Non-pigmented ciliary epithelial cell (primary cell): ENCODE results near the gene NHSL2.
"Not testable (repeated sequence)": the region's sequence is repeated elsewhere in the genome, so short reads cannot be mapped to it uniquely, and the experiment has no call there.

Experiments
- DNase-seq: peaks from one replicate; pipeline ENCODE4 v3.0.0-alpha.2; 2010; ENCODE audit warnings: low read depth

The NHSL2 gene

DNA sequence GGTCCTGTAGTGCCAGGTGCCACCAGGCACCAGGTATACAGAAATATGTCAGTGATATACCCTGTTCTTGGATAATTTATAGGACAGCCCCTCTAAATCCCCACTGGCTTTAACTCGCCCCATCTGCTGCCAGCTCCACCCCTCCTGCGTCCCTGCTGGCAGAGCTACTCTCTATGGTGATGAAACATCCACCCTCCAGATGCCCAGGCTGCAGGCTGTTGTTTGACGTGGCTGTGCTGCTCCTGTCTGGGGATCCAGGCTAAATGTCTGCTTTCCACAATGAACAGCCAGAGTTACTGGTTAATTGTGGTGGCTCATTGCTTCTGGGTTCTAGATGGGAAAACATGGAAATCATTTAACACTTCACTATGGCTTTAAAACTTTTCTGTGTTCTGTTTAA lies 12.9 kb downstream of the NHSL2 start:
- DNase-seq = no peak

- no peak for DNase-seq
These were observed 16.4 kb downstream of the NHSL2 start for GRCh38 chrX:71927040-71927439.

DNA sequence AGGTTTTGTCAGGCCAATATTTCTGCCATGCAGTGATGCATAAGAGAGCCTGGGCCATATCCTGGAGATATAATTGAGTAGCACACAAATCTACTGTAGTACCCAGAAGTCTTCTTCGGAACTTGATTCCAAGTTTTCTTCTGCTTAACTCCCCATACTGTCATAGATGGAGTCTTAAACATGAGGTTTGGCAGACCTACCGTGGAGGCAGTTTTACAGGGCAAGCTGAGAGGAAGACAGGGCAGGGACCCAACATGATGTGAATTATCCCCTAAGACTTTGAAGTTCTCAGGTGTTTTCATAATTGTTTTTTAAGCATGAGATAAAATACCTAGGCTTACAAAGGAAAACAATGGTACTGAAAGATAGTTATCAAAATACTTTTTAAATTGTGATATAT lies 18.2 kb downstream of the NHSL2 start:
- no peak for DNase-seq

GRCh38 chrX:71930298-71930697 lies 19.7 kb downstream of the NHSL2 start:
- DNase-seq = no peak

GRCh38 chrX:71935476-71935875 lies 24.8 kb downstream of the NHSL2 start:
- no peak for DNase-seq

DNA sequence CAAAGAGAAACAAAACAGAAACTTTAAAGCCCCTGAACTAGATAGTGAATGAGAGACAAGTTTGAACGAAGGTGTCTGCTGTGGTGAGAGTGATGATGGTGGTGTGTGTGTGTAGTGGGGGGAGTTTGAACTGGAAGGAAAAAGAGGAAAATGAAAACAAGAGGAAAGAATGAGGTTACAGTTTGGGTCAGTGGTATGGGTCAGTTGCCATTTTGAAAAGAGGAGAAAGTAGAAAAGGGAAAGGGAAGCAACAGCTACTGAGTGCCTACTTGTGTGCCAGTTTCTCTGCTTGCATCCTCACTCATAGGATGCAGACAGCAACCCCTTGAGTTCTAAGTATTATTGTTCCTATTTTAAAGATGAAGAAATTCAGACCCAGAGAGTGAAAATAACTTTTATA lies 26.0 kb downstream of the NHSL2 start:
- DNase-seq = no peak

DNA sequence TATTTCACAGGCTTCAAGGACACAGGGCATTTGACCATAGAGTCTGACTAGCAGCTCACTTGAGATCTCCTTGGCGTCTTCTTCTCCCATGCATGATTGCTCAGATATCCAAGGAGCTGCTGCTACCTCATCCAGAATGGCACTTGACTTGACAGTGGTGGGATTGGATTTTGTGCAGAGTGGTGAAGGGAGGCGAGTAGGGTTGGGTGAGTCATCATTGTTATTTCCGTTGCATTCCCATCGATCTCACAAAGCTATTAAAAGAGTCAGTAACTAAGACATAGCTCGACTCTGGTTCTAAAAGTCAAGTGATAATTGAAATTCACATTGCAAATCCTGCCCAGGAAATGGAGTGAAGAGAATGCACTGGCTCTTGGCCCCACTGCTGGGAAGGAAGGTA lies 27.7 kb downstream of the NHSL2 start:
- DNase-seq = no peak

GRCh38 chrX:71941145-71941544 lies 30.5 kb downstream of the NHSL2 start:
- no peak for DNase-seq

DNA sequence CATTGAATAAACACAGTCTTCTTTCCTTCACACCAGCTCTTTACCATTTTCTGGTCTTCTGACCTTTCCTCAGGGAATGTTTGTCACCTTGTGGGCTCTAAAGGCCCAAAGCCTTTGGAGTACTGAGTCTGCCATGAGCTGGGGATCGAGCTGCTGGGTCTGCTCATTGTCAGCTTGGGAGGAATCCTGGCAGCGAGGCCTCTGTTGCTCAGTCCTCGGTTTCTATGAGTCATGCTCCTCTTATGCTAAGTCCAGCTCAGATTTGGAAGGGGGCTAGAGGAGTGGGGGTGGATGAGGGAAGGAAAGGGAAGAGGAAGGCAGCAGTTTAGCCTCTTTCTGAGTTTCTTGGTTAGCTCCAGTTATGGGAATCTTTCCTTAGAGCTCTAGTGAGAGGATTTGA lies 31.1 kb downstream of the NHSL2 start:
- no peak for DNase-seq

- DNase-seq = no peak
These were observed 33.7 kb downstream of the NHSL2 start for GRCh38 chrX:71944369-71944768.

- DNase-seq = no peak
These were observed 34.7 kb downstream of the NHSL2 start for GRCh38 chrX:71945237-71945805.

DNA sequence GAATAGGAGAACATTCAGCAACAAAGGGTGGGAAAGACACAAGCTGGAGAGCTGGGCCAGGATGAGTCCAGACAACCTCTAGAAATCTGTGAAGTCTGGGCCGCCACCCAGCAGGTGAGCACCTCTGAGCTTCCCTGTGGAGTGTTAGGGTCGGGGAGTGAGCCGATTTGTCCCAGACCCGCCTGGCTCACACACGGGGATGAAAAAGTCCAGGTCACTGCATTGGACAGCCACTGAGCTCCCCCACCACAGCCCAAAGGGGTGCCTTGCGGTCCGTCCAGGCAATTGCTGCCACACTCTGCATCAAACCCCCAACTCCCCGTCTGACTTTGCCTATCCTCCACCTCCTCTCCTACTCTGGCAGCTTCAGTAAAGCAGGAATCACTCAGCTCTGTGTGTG lies 38.7 kb downstream of the NHSL2 start:
- no peak for DNase-seq

GRCh38 chrX:71949844-71950445 lies 39.3 kb downstream of the NHSL2 start:
- no peak for DNase-seq

- no peak for DNase-seq
These were observed 42.7 kb downstream of the NHSL2 start for GRCh38 chrX:71953391-71953790.

GRCh38 chrX:71953946-71954345 lies 43.3 kb downstream of the NHSL2 start:
- DNase-seq = no peak

- no peak for DNase-seq
These were observed 43.8 kb downstream of the NHSL2 start for GRCh38 chrX:71954458-71954857.

- DNase-seq = no peak
These were observed 45.0 kb downstream of the NHSL2 start for GRCh38 chrX:71955530-71956120.

- DNase-seq = no peak
These were observed 47.6 kb downstream of the NHSL2 start for GRCh38 chrX:71958281-71958675.

- DNase-seq = not testable (repeated sequence)
These were observed 53.5 kb downstream of the NHSL2 start for GRCh38 chrX:71964184-71964583.

GRCh38 chrX:71974916-71975315 lies 64.3 kb downstream of the NHSL2 start:
- no peak for DNase-seq

GRCh38 chrX:71976753-71977152 lies 66.1 kb downstream of the NHSL2 start:
- no peak for DNase-seq

DNA sequence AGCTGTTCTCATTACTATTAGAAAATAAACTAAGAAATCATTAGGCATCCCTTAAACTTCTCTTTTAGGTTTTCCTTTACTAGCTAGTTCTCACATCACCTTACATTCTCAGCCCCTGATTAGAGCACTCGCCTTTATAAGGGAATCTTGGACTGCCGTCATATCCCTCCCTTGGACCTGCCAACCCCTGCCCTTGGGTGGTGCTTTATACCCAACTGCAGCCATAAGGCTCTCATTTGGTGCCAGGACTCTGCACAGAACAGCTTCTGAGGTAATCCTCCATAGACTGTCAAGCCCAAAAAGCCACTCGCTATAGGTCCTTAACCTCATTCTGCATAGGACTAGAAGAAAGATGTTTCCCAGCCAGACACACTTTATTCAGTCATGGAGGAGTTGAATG lies 67.5 kb downstream of the NHSL2 start:
- no peak for DNase-seq

DNA sequence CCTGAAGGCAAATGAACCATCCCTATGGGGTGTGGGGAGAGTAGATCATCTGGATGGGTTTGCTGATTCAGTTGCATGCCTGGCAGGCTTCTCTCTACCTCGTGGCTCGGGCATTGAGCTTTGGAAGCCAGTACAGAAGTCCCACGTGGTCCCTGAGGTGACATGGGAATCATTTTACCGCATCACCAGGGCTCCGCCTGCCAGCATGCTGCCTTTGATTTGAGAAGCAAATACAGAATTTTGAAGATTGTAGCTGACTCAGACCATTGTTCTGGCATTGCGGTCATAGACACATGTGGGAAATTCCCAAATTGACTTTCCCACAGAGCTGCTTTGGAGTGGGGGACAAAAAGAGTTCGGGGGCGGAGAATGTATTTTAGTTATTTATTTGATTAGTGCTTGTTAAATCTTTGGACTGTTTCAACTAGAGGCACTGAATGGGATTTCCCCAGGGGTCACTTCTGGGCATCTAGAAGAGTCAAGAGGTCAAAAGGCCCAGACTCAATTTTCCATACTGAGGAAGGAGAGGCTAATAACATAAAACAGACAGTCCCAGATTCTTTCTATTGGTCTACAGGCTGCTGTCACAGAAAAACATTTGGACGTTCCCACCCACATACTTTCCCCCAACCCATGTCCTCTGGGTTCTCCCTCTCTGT lies 79.3 kb downstream of the NHSL2 start:
- no peak for DNase-seq

DNA sequence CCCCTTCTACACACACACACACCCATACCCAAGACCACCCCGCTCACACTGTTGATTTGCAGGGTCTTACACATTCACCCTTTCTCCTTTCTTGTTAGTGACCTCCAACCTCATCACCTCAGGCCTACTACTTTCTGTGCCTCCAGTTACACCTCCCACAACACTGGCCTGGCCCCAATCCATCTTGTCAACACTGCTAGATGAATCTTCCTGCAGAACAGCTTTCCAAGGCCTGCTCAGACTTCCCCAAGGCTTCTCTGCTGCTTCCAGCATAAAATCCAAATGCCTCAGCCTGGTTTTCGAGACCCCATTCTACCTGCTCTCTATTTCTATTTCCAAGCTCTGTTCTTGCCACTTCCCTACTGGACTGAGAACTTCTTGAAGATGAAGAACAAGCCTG lies 79.9 kb downstream of the NHSL2 start:
- no peak for DNase-seq
